GM20431 (cell line): ENCODE data around the gene EVC2.

Experiments
- in situ Hi-C: fragments of 300-500 bp; cut with MseI, MboI; formaldehyde crosslinking; loops from one replicate; pipeline ENCODE4 v1.15.0; 2020; ENCODE audit warnings: low sequenced_read_pairs; ENCODE audit not compliant: unreplicated experiment

The EVC2 gene

DNA sequence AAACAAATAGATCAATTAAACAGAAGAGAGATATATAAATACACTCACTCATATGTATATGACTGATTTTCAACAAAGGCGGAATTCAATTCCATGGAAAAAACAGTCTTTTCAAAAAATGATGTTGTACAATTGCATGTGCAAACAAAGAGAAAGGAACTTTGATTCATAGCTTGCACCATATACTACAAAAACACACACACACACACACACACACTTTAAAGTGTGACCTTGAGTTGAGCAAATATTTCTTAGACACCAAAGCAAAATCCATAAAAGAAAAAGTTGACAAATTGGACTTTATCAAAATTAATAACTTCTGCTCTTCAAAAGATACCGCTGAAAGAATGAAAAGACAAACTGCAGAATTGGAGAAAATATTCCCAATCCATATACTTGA lies 168.8 kb downstream of the EVC2 start:
- in situ Hi-C loops = no loop called here

DNA sequence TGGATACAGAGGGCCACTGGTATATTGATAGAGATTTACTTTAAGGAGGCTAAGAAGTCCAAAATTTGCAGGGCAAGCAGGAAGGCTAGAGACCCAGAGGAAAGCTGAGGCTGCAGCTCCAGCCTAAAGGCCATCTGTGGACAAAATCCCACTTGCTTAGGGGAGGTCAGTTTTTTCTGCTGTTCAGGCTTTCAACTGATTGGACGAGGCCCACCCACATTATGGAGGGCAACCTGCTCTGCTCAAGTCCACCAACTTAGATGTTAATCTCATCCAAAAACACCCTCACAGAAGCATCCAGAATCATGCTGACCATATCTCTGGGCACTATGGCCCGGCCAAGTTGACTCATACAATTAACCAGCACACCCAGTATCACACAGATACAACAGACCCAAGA lies 176.3 kb downstream of the EVC2 start:
- in situ Hi-C loops = no loop called here

DNA sequence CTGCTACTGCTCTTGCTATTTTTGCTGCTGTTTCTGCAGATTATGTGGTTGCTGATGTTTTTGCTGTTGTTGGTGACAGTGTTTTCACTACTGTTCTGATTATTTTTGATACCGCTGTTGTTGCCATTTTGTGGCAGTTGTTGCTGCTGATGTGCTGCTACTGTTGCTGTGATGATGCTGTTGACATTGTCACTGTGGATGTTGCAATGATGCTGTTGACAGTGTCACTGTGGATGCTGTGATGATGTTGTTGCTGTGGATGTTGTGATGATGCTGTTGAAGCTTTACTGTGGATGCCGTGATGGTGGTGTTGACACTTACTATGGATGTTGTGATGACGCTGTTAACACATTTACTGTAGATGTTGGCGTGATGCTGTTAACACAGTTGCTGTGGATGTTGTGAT lies 180.3 kb downstream of the EVC2 start:
- in situ Hi-C loops = no loop called here

DNA sequence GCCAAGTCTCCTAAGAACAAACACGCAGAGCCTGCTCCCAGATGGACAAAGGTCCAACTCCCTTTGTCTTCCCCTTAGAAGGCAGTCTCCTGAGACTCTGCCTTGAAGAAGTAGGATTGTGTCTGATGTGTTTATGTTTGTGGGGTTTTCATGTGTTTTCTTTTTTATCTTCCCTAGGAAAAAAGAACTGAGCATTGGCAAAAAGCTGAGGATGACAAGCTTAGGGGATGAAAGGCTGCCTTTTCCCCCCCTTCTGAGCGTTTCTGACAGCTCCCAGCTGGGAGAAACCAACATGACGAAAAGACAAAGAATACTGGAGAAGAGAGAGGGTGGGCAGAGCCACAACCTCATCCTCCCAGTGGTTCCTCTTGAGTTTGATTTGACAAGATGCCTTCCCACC lies 181.1 kb downstream of the EVC2 start:
- in situ Hi-C loops = no loop called here

DNA sequence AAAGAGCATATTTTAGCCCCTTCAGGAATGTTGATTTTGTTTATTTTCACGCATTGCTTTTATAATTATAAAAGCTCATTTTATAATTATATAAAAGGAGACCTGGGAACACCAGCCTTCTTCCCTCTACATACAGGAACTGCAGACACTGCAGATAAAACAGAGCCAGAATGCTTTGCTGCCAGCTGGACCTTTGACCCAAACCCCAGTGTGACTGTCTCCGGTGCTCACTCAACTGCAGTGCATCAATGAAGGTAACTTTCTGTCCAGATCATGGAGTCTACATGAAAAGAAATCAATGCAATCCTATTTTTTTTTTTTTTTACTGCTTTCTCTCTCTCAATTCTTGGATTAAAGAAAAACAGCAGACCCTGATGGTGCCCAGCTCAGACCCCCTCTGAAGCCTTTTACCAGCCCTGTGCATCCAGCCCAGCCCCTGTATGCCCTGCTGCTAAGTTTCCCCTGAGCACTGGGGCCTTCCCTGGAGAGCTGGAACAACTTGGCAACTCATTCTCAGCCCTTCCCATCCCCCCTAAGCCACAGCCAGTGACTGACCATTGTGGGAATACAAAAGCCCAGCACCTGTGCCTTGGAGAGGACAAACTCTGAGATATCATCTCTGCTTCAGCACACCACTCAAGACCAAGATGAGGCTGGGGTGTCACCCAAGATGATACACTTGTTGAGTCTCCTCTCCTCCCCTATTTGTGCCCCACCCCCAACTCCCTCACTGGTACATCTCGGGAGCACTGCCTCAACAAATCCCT lies 182.1 kb downstream of the EVC2 start:
- in situ Hi-C loops = no loop called here

DNA sequence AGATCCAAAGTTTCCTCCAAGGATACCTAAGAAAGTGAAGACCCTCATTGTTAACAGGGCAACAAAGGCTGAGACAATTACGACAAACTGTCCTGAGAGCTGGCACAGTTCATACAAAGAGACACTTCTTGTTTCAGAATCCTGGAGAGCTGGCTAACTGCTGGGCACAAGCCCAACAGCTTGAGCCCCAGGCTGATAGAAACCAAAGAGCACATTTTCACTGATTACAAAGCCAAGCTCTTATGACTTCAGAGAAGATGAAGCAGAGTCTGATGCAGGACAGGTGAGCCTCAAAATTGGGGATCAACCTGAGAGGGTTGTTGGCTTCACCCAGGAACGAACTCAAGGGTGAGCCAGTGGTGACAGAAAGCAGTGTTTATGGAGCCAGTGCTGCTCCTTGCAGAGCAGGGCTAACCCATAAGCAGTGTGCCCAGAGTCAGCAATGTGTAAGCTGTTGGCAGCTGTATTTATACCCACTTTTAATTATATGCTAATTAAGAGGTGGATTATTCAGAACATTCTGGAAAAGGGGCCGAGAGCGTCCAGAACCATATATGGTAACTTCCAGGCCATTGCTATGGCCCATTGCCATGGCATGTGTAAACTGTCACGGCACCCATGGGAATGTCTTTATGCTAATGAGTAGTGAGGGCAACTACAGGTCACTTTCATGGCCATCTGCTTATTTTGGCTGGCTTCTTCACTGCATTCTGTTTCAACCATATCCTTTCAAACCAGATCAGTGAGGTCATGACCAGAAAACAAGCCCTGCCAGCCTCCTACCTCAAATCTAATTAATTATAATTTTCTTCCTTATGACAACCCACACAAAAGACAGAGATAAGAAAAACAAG lies 183.7 kb downstream of the EVC2 start:
- in situ Hi-C loops = no loop called here

DNA sequence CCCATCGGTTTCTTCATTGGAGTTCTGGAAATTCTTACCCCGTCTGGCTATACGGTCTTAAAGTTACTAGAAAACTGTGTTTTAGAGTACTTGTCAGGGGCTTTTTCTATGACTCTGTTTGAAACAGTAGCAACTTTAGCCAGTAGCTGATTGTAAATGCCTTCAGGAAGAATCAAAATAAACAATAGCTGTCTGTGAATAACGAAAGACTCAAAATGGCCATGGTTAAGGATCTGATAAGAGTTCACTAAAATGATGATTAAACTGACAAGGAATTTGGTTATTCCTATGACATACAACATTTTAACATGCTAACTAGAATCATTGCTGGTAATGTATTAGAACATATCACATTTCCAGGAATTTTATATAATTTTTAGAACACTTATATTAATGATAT lies 191.0 kb downstream of the EVC2 start:
- in situ Hi-C loops = no loop called here

DNA sequence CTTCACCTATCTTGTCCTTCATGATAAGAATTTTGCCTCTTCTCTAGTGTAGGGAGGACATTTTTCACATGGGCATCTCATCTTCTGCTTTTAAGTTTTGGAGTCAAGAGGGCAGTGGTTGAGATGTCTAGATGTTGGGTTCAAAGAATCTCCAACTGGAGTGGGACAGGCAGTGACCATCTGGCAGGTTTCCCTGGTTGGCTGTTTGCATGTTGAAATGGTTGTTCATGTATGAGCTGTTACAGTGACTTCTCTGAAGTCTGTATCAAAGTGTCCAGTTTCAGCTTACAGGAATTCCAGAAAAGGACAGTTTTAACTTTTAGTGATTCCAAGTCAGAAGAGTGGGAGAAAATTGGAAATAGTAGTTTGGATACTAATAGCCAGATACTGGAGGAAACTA lies 192.7 kb downstream of the EVC2 start:
- in situ Hi-C loops = no loop called here
